Measurements from ENCODE around the gene SLC1A7.

The SLC1A7 gene

GRCh38 chr1:53111693-53112092, 30.7 kb downstream of the SLC1A7 start:
- no peak overlapping the region for H3K27ac ChIP-seq (ENCODE audit: insufficient read depth in 1 of 2, low read depth in 1 of 2, low read length in 2 of 2, poor library complexity in 1 of 2, severe bottlenecking in 2 of 2)
- DNase-seq: no peak
- H3K4me3 ChIP-seq (ENCODE audit: control insufficient read depth in 1 of 7, extremely low read depth in 1 of 7, insufficient read depth in 4 of 7, low read depth in 2 of 7, low read length in 6 of 7): no peak overlapping the region
- H3K4me1 ChIP-seq (ENCODE audit: control extremely low read depth in 1 of 4, control insufficient read depth in 4 of 4, insufficient read depth in 4 of 4, low read length in 3 of 4): peaks cover 0 to 18% (median 8%) of the 10 kb centered on the region in 4 experiments
- no peaks in the 10 kb centered on the region for H3K9me3 ChIP-seq (ENCODE audit: control extremely low read depth in 1 of 5, control insufficient read depth in 4 of 5, insufficient read depth in 2 of 5, low read depth in 1 of 5, low read length in 4 of 5)
- no peaks in the 10 kb centered on the region for H3K36me3 ChIP-seq (ENCODE audit: control insufficient read depth in 4 of 4, insufficient read depth in 4 of 4, low read length in 3 of 4)
- peaks cover 0 to 4% (median 2%) of the 10 kb centered on the region in 5 experiments for H3K27me3 ChIP-seq (replicated peaks in 2 of 5; ENCODE audit: control insufficient read depth in 4 of 5, insufficient read depth in 5 of 5, low read length in 4 of 5)
- WGBS (ENCODE audit: insufficient coverage): 80% methylated on average over 5 of the region's 5 CpGs
- ChIA-PET POLR2A (no interaction called here), CTCF (no interaction called here)

- no peak overlapping the region for H3K4me3 ChIP-seq (ENCODE audit: control insufficient read depth in 1 of 7, extremely low read depth in 1 of 7, insufficient read depth in 4 of 7, low read depth in 2 of 7, low read length in 6 of 7)
- DNase-seq: no peak
- WGBS (ENCODE audit: insufficient coverage): 94% methylated on average over 6 of the region's 10 CpGs
- H3K27ac ChIP-seq (ENCODE audit: insufficient read depth in 1 of 2, low read depth in 1 of 2, low read length in 2 of 2, poor library complexity in 1 of 2, severe bottlenecking in 2 of 2): no peak overlapping the region
- CTCF ChIA-PET: no interaction called here
- POLR2A ChIA-PET: no interaction called here
- H3K36me3 ChIP-seq (ENCODE audit: control insufficient read depth in 4 of 4, insufficient read depth in 4 of 4, low read length in 3 of 4): no peaks in the 10 kb centered on the region
- H3K27me3 ChIP-seq (replicated peaks in 2 of 5; ENCODE audit: control insufficient read depth in 4 of 5, insufficient read depth in 5 of 5, low read length in 4 of 5): peaks cover 0 to 4% (median 2%) of the 10 kb centered on the region in 5 experiments
- H3K9me3 ChIP-seq (ENCODE audit: control extremely low read depth in 1 of 5, control insufficient read depth in 4 of 5, insufficient read depth in 2 of 5, low read depth in 1 of 5, low read length in 4 of 5): no peaks in the 10 kb centered on the region
- peaks cover 0 to 18% (median 8%) of the 10 kb centered on the region in 4 experiments for H3K4me1 ChIP-seq (ENCODE audit: control extremely low read depth in 1 of 4, control insufficient read depth in 4 of 4, insufficient read depth in 4 of 4, low read length in 3 of 4)
Measured at GRCh38 chr1:53111073-53111556, 31.3 kb downstream of the SLC1A7 start.

GRCh38 chr1:53110370-53111072, 31.9 kb downstream of the SLC1A7 start:
- Histone ChIP-seq H3K4me3 (ENCODE audit: control insufficient read depth in 1 of 7, extremely low read depth in 1 of 7, insufficient read depth in 4 of 7, low read depth in 2 of 7, low read length in 6 of 7) (no peak overlapping the region), H3K36me3 (ENCODE audit: control insufficient read depth in 4 of 4, insufficient read depth in 4 of 4, low read length in 3 of 4) (no peaks in the 10 kb centered on the region), H3K9me3 (ENCODE audit: control extremely low read depth in 1 of 5, control insufficient read depth in 4 of 5, insufficient read depth in 2 of 5, low read depth in 1 of 5, low read length in 4 of 5) (no peaks in the 10 kb centered on the region), H3K4me1 (ENCODE audit: control extremely low read depth in 1 of 4, control insufficient read depth in 4 of 4, insufficient read depth in 4 of 4, low read length in 3 of 4) (peaks cover 0 to 18% (median 8%) of the 10 kb centered on the region in 4 experiments), H3K27ac (ENCODE audit: insufficient read depth in 1 of 2, low read depth in 1 of 2, low read length in 2 of 2, poor library complexity in 1 of 2, severe bottlenecking in 2 of 2) (no peak overlapping the region), H3K27me3 (replicated peaks in 2 of 5; ENCODE audit: control insufficient read depth in 4 of 5, insufficient read depth in 5 of 5, low read length in 4 of 5) (peaks cover 0 to 4% (median 2%) of the 10 kb centered on the region in 5 experiments)
- WGBS (ENCODE audit: insufficient coverage): 38% methylated on average over 18 of the region's 18 CpGs
- ChIA-PET POLR2A (interaction anchor here (0.5 kb wide), 1 partner anchor 358 kb away, joined by 3 read pairs; no protein-coding TSS in a partner anchor), CTCF (no interaction called here)
- DNase-seq: peak; percentile 27 to 85 (median 77)

GRCh38 chr1:53108646-53109580, 33.5 kb downstream of the SLC1A7 start:
- CTCF ChIA-PET: no interaction called here
- 96% methylated on average over 10 of the region's 14 CpGs for WGBS (ENCODE audit: insufficient coverage)
- Histone ChIP-seq H3K4me3 (ENCODE audit: control insufficient read depth in 1 of 7, extremely low read depth in 1 of 7, insufficient read depth in 4 of 7, low read depth in 2 of 7, low read length in 6 of 7) (no peak overlapping the region), H3K36me3 (ENCODE audit: control insufficient read depth in 4 of 4, insufficient read depth in 4 of 4, low read length in 3 of 4) (no peaks in the 10 kb centered on the region), H3K4me1 (ENCODE audit: control extremely low read depth in 1 of 4, control insufficient read depth in 4 of 4, insufficient read depth in 4 of 4, low read length in 3 of 4) (peaks cover 0 to 18% (median 10%) of the 10 kb centered on the region in 4 experiments), H3K9me3 (ENCODE audit: control extremely low read depth in 1 of 5, control insufficient read depth in 4 of 5, insufficient read depth in 2 of 5, low read depth in 1 of 5, low read length in 4 of 5) (no peaks in the 10 kb centered on the region), H3K27me3 (replicated peaks in 2 of 5; ENCODE audit: control insufficient read depth in 4 of 5, insufficient read depth in 5 of 5, low read length in 4 of 5) (peaks cover 0 to 4% (median 2%) of the 10 kb centered on the region in 5 experiments), H3K27ac (ENCODE audit: insufficient read depth in 1 of 2, low read depth in 1 of 2, low read length in 2 of 2, poor library complexity in 1 of 2, severe bottlenecking in 2 of 2) (no peak overlapping the region)
- POLR2A ChIA-PET: no interaction called here
- DNase-seq: no peak

GRCh38 chr1:53107570-53108322, 34.7 kb downstream of the SLC1A7 start:
- CTCF ChIA-PET: no interaction called here
- Histone ChIP-seq H3K4me1 (ENCODE audit: control extremely low read depth in 1 of 4, control insufficient read depth in 4 of 4, insufficient read depth in 4 of 4, low read length in 3 of 4) (peaks cover 0 to 18% (median 10%) of the 10 kb centered on the region in 4 experiments), H3K27ac (ENCODE audit: insufficient read depth in 1 of 2, low read depth in 1 of 2, low read length in 2 of 2, poor library complexity in 1 of 2, severe bottlenecking in 2 of 2) (no peak overlapping the region), H3K9me3 (ENCODE audit: control extremely low read depth in 1 of 5, control insufficient read depth in 4 of 5, insufficient read depth in 2 of 5, low read depth in 1 of 5, low read length in 4 of 5) (no peaks in the 10 kb centered on the region), H3K4me3 (ENCODE audit: control insufficient read depth in 1 of 7, extremely low read depth in 1 of 7, insufficient read depth in 4 of 7, low read depth in 2 of 7, low read length in 6 of 7) (no peak overlapping the region), H3K27me3 (replicated peaks in 2 of 5; ENCODE audit: control insufficient read depth in 4 of 5, insufficient read depth in 5 of 5, low read length in 4 of 5) (peaks cover 0 to 4% (median 2%) of the 10 kb centered on the region in 5 experiments), H3K36me3 (ENCODE audit: control insufficient read depth in 4 of 4, insufficient read depth in 4 of 4, low read length in 3 of 4) (no peaks in the 10 kb centered on the region)
- no peak for DNase-seq
- POLR2A ChIA-PET: no interaction called here
- 86% methylated on average over 15 of the region's 15 CpGs for WGBS (ENCODE audit: insufficient coverage)

GRCh38 chr1:53107090-53107489, 35.3 kb downstream of the SLC1A7 start:
- Histone ChIP-seq H3K27me3 (replicated peaks in 2 of 5; ENCODE audit: control insufficient read depth in 4 of 5, insufficient read depth in 5 of 5, low read length in 4 of 5) (peaks cover 0 to 4% (median 2%) of the 10 kb centered on the region in 5 experiments), H3K4me1 (ENCODE audit: control extremely low read depth in 1 of 4, control insufficient read depth in 4 of 4, insufficient read depth in 4 of 4, low read length in 3 of 4) (peaks cover 0 to 18% (median 10%) of the 10 kb centered on the region in 4 experiments), H3K36me3 (ENCODE audit: control insufficient read depth in 4 of 4, insufficient read depth in 4 of 4, low read length in 3 of 4) (no peaks in the 10 kb centered on the region), H3K27ac (ENCODE audit: insufficient read depth in 1 of 2, low read depth in 1 of 2, low read length in 2 of 2, poor library complexity in 1 of 2, severe bottlenecking in 2 of 2) (no peak overlapping the region), H3K9me3 (ENCODE audit: control extremely low read depth in 1 of 5, control insufficient read depth in 4 of 5, insufficient read depth in 2 of 5, low read depth in 1 of 5, low read length in 4 of 5) (peaks cover 0 to 4% (median 0%) of the 10 kb centered on the region in 5 experiments), H3K4me3 (ENCODE audit: control insufficient read depth in 1 of 7, extremely low read depth in 1 of 7, insufficient read depth in 4 of 7, low read depth in 2 of 7, low read length in 6 of 7) (no peak overlapping the region)
- DNase-seq: no peak
- CTCF ChIA-PET: interaction anchor here (0.7 kb wide), 1 partner anchor 70 kb away, joined by 4 read pairs; no protein-coding TSS in a partner anchor
- 96% methylated on average over 4 of the region's 7 CpGs for WGBS (ENCODE audit: insufficient coverage)
- POLR2A ChIA-PET: no interaction called here
